ENCODE data around the gene RRAS.

RRAS gene

GRCh38 chr19:49640113-49640898 lies at the start of gene RRAS:
RRAS (minus strand) TSS chr19:49640143; CDS start chr19:49640098, 45 bp downstream.
- peak; percentile 99 for DNase-seq

DNA sequence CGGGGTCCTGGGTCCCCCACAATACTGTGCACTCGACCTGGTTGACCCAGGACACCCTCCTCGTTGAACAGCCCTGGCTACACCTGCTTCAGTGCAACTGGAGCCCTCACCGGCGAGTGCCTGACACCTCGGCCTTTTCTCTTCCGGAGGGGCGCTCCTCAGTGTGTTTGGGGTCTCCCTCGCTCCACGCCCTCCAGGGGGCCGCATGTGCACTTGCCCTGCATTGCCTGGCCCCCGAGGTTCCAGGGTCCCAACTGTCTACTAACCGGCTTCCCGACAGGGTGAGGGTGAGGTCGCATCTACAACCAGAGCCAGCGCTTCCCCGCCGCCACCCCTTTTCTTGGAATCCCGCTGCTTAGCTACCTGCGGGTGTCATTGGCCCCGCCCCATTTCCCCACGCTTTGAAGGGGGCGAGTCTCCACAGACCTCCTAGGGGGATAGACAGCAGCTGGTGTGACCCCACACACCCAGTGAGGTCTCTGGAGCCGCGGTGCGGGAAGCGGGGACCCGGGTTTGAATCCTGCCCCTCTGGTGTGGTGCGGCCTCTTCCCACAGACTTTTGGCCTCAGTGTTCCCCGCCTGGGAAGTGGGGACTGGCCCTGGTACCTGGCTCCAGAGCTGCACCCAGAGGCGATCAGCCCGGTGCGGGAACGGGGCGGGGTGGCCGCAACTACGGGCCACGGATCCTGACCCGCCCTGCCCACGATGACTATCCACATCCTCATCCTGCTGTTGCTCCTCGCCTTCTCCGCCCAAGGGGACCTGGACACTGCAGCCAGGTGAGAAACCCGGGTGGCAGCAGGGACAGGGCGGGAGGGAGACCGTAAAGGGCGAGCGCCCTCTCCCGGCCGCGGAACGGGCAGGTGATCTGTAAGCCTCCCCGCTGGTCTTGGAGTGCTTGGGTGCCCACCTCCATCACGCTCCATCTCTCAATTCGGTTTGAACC lies 49.5 kb upstream of the RRAS start, which contains the start of gene ADM5:
ADM5 (plus strand) TSS at position 462 of the 946 bp plus-strand sequence; CDS start at position 706, 244 bp downstream.
- DNase-seq = peak; percentile 52

GRCh38 chr19:49688531-49689132 lies 48.7 kb upstream of the RRAS start:
- DNase-seq = no peak

DNA sequence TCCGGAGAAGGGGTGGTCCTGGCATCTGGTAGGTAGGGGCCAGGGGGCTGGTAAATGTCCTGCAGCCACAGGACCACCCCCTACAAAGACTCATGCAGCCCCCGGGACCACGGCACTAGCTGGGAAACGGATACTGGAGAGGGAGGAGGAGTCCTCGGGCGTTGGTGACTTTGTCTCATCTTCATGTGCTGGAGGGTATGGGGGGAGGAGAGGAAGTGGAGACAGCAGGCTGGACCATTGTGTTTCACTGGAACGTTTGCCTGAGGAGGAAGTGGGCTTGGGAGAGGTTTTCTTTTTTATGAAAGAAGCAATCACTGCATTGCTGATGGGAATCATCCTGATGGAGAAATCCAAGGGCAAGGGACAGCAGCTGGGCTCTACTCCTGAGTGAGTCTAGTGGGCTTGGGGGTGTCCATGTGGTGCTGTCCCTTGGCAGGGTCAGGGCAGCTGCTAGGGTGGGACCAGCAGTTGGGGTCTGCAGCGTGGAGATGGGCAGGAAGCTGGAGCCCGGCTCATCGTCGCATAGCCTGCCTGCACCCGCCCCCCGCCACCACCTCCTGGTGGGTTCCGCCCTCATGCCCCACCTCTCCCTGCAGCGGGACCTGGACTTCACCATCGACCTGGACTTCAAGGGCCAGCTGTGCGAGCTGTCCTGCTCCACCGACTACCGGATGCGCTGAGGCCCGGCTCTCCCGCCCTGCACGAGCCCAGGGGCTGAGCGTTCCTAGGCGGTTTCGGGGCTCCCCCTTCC lies 47.8 kb upstream of the RRAS start:
- DNase-seq = no peak

- no peak for DNase-seq
Observed at GRCh38 chr19:49687150-49687549, 47.2 kb upstream of the RRAS start.

DNA sequence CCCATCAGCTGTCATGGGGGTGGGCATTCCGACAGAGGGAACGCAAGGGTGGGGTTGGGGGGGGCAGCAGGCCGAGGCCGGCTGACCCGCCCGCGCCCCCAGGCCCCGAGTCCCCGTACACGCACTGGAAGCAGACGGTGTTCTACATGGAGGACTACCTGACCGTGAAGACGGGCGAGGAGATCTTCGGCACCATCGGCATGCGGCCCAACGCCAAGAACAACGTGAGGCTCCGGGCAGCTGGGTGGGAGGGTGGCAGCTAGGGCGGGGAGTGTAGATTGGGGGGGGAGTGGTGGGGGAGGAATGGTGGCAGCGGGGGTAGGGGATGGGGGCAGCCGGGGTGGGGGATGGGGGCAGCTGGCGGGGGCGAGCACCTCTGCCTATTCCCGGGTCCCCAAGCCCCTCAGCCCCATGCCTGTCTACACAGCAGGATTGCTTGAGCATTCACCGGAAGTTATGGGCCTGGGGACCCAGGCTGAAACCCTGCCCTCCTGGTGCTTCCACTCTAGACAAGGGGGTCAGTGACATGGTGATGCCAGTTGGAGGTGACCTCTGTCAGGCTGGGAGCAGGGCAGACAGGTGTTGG lies 46.7 kb upstream of the RRAS start:
- no peak for DNase-seq

DNA sequence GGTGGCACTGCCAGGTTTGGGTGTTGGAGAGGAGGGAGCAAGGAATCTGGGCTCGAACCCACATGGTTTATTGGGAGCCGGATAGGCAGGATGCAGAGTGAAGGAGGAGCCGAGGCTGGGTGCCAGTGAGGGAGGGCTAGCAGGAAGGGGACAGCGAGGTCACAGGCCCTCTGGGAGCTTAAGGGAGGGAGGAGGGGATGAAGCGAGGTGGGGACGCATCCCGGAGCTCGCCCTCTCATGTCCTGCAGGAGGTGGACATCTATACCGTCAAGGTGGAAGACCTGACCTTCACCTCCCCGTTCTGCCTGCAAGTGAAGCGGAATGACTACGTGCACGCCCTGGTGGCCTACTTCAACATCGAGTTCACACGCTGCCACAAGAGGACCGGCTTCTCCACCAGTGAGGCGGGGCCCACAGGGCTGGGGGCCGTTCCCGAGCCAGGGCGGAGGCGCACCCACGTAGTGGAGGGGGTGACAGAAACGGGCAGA lies 45.9 kb upstream of the RRAS start:
- DNase-seq = no peak

DNA sequence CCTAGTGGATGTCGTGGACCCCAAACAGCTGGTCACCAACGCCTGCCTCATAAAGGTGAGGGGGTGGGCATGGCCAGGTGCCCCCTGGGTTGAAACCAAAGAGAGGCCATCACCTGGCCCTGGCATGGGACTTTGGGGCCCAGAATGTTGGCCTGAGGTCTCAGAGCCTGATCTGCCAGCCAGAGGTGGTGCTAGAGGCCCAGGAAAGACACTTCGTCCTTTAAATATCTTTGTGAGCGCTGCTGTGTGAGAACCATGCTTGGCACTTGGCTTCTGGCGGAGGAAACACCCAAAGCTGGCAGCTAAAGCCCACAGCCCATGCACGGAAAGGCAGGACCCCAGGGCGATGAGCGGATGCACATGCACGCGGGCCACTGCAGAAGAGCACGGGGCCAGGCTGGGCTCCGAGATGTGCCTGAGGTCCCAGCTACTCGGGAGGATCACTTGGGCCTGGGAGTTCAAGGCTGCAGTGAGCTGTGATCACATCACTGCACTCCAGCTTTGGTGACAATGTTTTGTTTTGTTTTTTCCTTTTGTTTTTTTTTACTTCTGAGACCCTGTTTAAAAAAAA lies 45.1 kb upstream of the RRAS start:
- DNase-seq = no peak

DNA sequence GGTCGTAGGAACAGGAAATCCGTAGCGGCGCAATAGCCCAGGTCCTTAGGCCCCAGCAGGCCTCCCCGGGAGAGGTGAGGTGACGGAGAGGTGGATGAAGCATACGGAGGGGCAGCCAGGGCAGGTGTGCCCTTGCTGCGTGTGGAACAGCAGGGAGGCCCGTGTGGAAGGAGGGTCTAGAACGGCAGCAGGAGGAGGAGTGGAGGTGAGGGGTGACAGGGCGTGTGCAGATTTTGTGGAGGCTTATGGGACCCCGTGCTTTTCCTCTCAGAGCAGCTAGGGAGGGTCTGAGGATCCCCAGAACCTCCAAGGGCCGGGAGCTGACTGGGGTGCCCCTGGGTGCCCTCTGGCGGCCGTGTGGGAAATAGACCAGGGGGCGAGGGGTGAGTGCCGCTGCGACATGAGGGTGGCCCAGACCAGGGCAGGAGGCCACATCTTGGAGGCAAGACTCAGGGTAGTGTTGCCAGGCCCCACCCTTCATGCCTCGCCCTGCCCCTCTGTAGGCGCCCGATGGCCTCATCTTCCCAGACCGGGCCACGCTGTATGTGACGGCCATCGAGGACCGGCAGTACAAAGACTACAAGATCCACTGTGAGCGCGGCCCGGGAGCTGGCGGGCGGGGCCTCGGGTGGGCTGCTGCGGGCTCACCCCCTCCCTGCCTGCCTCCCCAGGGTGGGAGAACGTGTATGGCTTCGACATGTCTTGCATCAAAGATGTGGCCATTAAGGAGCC lies 44.5 kb upstream of the RRAS start:
- no peak for DNase-seq

DNA sequence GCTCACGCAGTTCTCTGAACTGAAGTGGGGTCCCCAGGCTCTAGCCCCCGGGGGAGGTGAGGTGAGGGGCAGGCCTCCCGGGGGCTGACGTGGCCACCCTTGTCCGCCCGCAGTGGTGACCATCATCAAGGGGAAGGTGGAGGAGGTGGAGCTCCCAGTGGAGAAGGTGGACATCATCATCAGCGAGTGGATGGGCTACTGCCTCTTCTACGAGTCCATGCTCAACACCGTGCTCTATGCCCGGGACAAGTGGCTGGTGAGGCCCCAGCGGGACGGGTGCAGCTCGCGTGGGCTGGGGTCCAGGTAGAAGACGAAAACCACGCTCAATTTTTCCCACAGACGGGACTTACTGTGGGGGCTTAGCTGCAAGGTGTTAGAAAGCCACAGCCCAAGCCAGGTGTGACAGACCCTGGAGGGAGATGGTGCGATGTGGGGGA lies 43.9 kb upstream of the RRAS start:
- no peak for DNase-seq

- DNase-seq = no peak
Observed at GRCh38 chr19:49682274-49682673, 42.3 kb upstream of the RRAS start.

DNA sequence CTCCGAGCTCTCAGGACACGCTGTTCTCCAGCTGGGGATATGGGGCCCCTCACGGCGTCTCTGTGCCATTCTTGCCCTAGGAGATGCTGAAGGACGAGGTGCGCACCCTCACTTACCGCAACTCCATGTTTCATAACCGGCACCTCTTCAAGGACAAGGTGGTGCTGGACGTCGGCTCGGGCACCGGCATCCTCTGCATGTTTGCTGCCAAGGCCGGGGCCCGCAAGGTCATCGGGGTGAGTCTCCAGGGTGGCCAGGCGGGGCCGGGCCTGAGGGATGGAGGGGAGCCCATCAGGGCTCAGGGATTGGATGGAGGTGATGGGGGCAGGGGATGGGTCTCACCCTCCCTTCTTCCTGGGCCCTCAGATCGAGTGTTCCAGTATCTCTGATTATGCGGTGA lies 41.9 kb upstream of the RRAS start:
- DNase-seq = no peak

- DNase-seq = peak; percentile 17
Observed at GRCh38 chr19:49680421-49681351, 40.7 kb upstream of the RRAS start.

GRCh38 chr19:49679771-49680413 lies 39.9 kb upstream of the RRAS start:
- no peak for DNase-seq

- DNase-seq = no peak
Observed at GRCh38 chr19:49678985-49679770, 39.2 kb upstream of the RRAS start.

- no peak for DNase-seq
Observed at GRCh38 chr19:49677901-49678674, 38.1 kb upstream of the RRAS start.

- no peak for DNase-seq
Observed at GRCh38 chr19:49677231-49677900, 37.4 kb upstream of the RRAS start, which contains the start of gene PRMT1. PRMT1 (plus strand) TSS chr19:49677271; CDS start chr19:49677281, 10 bp downstream.
